NCI-H2196 treated with DMSO at 0.1 percent for 48 hours (cell line): ENCODE data around the gene BGN.
A peak's percentile ranks its signal among the peaks of the same experiment; 100 is the strongest.

ENCODE experiments used
- DNase-seq: peaks from one replicate; lab custom pipeline; 2025; ENCODE audit not compliant: unreplicated experiment; lab: John Stamatoyannopoulos, UW

Gene BGN

GRCh38 chrX:153494541-153495361 is at the start of gene BGN:
BGN (plus strand) TSS chrX:153494980; CDS start chrX:153504632, 9,652 bp downstream.
- no peak for DNase-seq

- DNase-seq = no peak
These were observed 49.5 kb upstream of the BGN start for GRCh38 chrX:153445106-153445855.

- DNase-seq = no peak
These were observed 48.7 kb upstream of the BGN start, which contains the start of gene TREX2 for GRCh38 chrX:153445856-153446635. TREX2 (minus strand) TSS chrX:153446056; CDS start chrX:153445430, 626 bp downstream.

GRCh38 chrX:153446636-153446936 is 48.2 kb upstream of the BGN start:
- DNase-seq = no peak

- DNase-seq = no peak
These were observed 47.7 kb upstream of the BGN start for GRCh38 chrX:153446950-153447580.

- DNase-seq = no peak
These were observed 47.2 kb upstream of the BGN start for GRCh38 chrX:153447581-153447960.

GRCh38 chrX:153448556-153449367 is 46.0 kb upstream of the BGN start:
- DNase-seq = no peak

- DNase-seq = no peak
These were observed 45.2 kb upstream of the BGN start for GRCh38 chrX:153449368-153450113.

GRCh38 chrX:153450114-153450948 is 44.4 kb upstream of the BGN start:
- DNase-seq = no peak

- DNase-seq = no peak
These were observed 43.9 kb upstream of the BGN start for GRCh38 chrX:153450949-153451277.

- no peak for DNase-seq
These were observed 39.8 kb upstream of the BGN start for GRCh38 chrX:153454901-153455550.

GRCh38 chrX:153455571-153455970 is 39.2 kb upstream of the BGN start:
- DNase-seq = peak; percentile 6

GRCh38 chrX:153456161-153456560 is 38.6 kb upstream of the BGN start:
- DNase-seq = peak; percentile 61

- no peak for DNase-seq
These were observed 38.1 kb upstream of the BGN start for GRCh38 chrX:153456704-153457103.

GRCh38 chrX:153457136-153457825 is 37.5 kb upstream of the BGN start:
- DNase-seq = no peak

GRCh38 chrX:153457827-153458466 is 36.8 kb upstream of the BGN start:
- DNase-seq = no peak

GRCh38 chrX:153458476-153458875 is 36.3 kb upstream of the BGN start:
- no peak for DNase-seq
